Erythroblast (primary cell): ENCODE measurements around the gene FAT2.

ENCODE experiments used
- GATA1 ChIP-seq: IDR thresholded peaks from 2 replicates; pipeline ENCODE4 v1.6.1; 2011; ENCODE audit warnings: low read depth, mild to moderate bottlenecking, control low read depth, low read length, moderate library complexity
- POLR2A ChIP-seq: IDR thresholded peaks from 2 replicates; pipeline ENCODE4 v1.6.1; 2011; ENCODE audit warnings: mild to moderate bottlenecking, low read length

- no peak for TF ChIP-seq POLR2A
- no peak for TF ChIP-seq GATA1
These were observed 40.8 kb upstream of the FAT2 start for GRCh38 chr5:151631941-151632340.
